GM18526 (cell line): Measurements from ENCODE around the gene CHST13.

Experiments
- POLR2A ChIP-seq: IDR thresholded peaks from 3 replicates; pipeline ENCODE4 v1.6.1; 2011; ENCODE audit not compliant: insufficient read length; ENCODE audit errors: extremely low read depth

Gene CHST13

GRCh38 chr3:126537730-126538281 is 13.9 kb downstream of the CHST13 start:
- TF ChIP-seq POLR2A = no peak

DNA sequence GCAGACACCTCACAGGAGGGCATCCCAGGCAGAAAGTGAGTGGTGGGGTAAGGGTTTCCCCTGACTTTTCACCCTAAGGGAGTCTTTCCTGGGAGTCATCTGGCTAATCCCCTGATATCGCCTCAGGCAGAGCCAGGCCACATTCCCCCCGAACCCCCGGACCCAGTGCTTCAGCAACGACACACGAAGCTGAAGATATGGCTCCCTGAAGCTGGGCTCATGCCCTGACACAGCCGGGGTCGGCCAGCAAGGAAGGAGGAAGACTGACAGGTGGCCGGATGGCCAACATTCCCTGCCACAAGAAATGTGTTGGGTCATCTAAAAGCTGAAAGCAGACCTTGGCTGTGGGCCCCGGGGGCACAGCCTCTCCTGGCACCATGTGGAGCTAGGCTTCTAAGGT is 14.4 kb downstream of the CHST13 start:
- no peak for TF ChIP-seq POLR2A

DNA sequence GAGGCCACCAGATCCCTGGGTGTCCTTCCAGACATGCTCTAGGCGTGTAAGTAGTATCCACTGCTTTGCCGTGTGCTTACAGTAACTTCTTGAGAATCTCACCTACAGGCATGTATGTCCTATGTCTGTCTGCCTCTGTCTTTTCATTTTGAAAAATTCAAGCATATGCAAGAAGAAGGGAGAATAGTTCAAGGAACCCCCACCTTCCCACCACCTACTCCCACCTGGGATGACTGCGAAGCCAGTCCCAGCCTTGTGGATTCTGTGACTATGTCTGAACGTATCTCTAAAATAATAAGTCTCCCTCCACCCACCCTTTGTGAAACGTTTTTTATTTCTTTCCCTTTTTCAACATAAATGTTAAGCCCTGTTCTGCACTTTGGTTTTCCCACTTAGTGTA is 15.0 kb downstream of the CHST13 start:
- TF ChIP-seq POLR2A = no peak

DNA sequence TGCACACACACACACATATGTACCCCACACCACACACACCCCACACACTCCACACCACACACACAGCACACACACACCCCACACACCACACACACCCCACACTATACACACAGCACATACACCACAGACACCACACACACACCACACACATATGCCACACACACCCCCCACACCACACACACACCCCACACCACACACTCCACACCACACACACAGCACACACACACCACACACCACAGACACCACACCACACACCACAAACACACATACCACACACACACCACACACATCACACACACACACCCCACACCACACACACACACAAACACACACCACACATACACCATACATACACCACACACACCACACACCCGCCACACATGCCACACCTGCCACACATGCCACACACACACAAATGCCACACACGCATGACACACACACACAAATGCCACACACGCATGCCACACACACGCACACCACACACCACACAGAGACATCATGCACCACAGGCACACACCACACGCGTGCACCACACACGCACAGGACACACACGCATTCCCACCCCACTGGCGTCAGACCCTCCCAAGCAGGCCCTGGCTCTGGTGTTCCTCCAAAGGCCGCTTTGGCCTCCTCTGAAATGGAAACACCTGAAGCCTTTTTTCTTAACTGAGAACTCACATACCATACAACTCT is 15.7 kb downstream of the CHST13 start:
- no peak for TF ChIP-seq POLR2A

- TF ChIP-seq POLR2A = no peak
Observed at GRCh38 chr3:126540342-126540849, 16.4 kb downstream of the CHST13 start.

GRCh38 chr3:126540951-126541627 is 17.1 kb downstream of the CHST13 start:
- TF ChIP-seq POLR2A = no peak

DNA sequence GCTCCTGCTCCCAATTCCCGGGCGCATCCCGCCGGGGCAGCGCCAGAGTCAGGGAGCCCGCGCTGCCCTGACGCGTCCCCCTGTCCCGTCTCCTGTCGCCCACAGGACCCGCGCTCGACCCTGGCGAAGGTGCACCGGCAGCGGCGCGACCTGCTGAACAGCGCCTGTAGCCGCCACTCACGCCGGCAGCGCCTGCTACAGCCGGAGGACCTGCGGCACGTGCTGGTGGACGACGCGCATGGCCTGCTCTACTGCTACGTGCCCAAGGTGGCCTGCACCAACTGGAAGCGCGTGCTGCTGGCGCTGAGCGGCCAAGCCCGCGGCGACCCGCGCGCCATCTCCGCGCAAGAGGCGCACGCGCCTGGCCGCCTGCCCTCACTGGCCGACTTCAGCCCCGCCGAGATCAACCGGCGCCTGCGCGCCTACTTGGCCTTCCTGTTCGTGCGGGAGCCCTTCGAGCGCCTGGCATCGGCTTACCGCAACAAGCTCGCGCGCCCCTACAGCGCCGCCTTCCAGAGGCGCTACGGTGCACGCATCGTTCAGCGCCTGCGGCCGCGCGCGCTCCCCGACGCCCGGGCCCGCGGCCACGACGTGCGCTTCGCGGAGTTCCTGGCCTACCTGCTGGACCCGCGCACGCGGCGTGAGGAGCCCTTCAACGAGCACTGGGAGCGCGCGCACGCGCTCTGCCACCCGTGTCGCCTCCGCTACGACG is 17.8 kb downstream of the CHST13 start:
- no peak for TF ChIP-seq POLR2A

GRCh38 chr3:126542340-126543241 is 18.6 kb downstream of the CHST13 start:
- no peak for TF ChIP-seq POLR2A

- TF ChIP-seq POLR2A = no peak
Observed at GRCh38 chr3:126543457-126544061, 19.6 kb downstream of the CHST13 start.

DNA sequence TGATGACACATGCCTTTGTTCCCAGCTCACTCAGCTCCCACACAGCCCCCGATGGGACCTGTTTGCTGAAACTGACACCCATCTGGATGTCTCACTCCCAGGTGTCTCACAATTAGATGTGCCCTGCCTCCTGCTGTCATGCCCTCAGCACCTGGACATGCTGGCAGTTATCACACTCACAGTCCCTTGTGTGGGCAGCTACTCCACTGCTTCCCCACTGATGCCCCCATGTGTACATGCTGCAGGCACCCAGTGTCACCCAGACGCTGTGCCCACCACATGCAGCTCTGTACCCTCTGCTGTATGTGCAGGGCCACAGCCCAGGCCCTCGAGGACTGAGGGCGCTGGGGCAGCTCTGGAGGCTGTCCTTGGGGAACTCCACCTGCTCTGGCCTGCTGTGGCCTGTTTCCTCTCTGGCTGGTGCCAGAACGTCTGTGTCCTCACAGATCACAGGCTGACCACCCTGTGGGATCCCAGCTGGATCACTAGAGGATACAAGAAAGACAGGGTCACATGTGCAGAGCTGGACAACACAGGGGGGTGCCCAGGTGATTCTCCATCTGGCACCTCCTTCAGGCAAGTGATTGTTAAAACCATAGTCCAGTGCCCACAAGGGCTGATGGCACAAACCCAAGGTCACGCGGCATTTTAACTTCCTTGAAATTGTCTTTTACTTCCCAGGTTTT is 20.8 kb downstream of the CHST13 start:
- TF ChIP-seq POLR2A = no peak

GRCh38 chr3:126545544-126545943 is 21.6 kb downstream of the CHST13 start:
- TF ChIP-seq POLR2A = no peak

GRCh38 chr3:126546013-126546412 is 22.1 kb downstream of the CHST13 start:
- TF ChIP-seq POLR2A = no peak

- no peak for TF ChIP-seq POLR2A
Observed at GRCh38 chr3:126546549-126547239, 22.7 kb downstream of the CHST13 start.
